ENCODE data around the gene ATF7.

DNA sequence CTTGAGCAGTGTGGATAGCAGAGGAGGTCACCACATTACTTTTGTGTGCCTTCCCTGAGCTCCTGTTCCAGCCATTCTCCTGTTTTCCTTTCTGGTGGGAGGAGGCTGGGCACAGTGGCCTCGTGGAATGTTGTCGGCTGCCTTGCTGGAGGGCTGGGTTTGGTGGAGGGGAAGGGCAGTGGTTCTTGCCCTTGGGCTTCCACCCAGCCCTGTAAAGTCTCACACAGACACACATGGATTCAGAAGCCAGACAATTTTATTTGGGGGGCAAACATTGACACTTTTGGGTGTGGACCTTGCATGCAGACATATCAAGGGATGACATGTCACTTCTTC lies 119.8 kb downstream of the ATF7 start:
- TF ChIP-seq GATA3 (IDR thresholded peaks at IDR 0.05; ENCODE audit: low read depth, low read length) (no peak), GATA2 (IDR thresholded peaks at IDR 0.05; ENCODE audit: low read depth, low read length) (no peak)

Data from SH-SY5Y (cell line).